GM10266 (cell line): Measurements from ENCODE around the gene PEX5L.
"Not testable (repeated sequence)": the region's sequence is repeated elsewhere in the genome, so short reads cannot be mapped to it uniquely, and the experiment has no call there.

Source experiments
- DNase-seq: peaks from one replicate; pipeline ENCODE4 v3.0.0; 2012; ENCODE audit errors: extremely low spot score
- TF ChIP-seq, protein P1 (sequence below): IDR thresholded peaks from 2 replicates; pipeline ENCODE4 v1.5.1; 2012; ENCODE audit warnings: mild to moderate bottlenecking, low read depth; ENCODE audit not compliant: control insufficient read depth, insufficient read depth; ENCODE audit errors: missing control alignments

PEX5L gene

GRCh38 chr3:180070925-180071324 is 34.2 kb upstream of the PEX5L start:
- no peak for DNase-seq
- TF ChIP-seq, protein P1, sequence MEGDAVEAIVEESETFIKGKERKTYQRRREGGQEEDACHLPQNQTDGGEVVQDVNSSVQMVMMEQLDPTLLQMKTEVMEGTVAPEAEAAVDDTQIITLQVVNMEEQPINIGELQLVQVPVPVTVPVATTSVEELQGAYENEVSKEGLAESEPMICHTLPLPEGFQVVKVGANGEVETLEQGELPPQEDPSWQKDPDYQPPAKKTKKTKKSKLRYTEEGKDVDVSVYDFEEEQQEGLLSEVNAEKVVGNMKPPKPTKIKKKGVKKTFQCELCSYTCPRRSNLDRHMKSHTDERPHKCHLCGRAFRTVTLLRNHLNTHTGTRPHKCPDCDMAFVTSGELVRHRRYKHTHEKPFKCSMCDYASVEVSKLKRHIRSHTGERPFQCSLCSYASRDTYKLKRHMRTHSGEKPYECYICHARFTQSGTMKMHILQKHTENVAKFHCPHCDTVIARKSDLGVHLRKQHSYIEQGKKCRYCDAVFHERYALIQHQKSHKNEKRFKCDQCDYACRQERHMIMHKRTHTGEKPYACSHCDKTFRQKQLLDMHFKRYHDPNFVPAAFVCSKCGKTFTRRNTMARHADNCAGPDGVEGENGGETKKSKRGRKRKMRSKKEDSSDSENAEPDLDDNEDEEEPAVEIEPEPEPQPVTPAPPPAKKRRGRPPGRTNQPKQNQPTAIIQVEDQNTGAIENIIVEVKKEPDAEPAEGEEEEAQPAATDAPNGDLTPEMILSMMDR: no peak

GRCh38 chr3:180068023-180068422 is 31.3 kb upstream of the PEX5L start:
- no peak for DNase-seq
- TF ChIP-seq, protein P1: no peak

DNA sequence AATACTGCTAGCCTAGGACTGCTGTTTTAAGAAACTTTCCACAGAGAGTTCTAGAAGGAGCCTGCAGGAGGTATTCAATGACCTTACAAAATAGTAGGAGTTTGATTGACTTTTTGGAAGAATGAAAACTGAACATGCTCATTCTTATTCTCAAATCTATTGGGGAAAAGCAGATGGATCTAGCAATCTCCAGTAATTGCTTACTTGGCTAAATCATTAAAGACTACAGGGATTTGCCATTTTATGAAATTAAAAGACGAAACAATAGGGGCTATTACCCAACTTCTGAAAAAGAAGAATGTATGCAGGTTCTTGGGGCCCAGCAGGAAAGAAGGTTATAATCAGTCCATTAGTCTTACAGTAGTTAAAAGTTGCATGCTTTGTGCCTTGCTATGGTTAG is 29.9 kb upstream of the PEX5L start:
- TF ChIP-seq, protein P1: no peak
- no peak for DNase-seq

DNA sequence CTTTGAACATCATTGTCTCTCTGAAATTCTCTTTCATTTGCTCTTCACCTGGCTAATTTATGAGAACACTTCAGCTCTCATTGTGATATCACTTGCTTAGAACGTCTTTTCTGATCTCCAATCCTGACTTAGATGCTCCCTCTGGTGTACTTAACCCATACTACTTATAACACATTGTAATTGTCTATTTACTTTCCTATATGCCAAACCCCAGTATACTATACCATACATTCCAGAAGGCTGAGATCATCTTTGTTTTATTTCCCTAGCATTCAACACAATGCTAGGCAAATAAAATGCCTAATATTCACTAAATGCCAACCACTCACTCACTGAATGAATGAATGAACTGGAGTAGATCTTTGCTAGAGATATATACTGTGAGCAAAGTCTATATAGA is 27.0 kb upstream of the PEX5L start:
- DNase-seq: no peak
- TF ChIP-seq, protein P1: no peak

GRCh38 chr3:180062771-180063170 is 26.0 kb upstream of the PEX5L start:
- TF ChIP-seq, protein P1: no peak
- no peak for DNase-seq

- no peak for DNase-seq
- TF ChIP-seq, protein P1: no peak
These were observed 22.6 kb upstream of the PEX5L start for GRCh38 chr3:180059356-180059755.

DNA sequence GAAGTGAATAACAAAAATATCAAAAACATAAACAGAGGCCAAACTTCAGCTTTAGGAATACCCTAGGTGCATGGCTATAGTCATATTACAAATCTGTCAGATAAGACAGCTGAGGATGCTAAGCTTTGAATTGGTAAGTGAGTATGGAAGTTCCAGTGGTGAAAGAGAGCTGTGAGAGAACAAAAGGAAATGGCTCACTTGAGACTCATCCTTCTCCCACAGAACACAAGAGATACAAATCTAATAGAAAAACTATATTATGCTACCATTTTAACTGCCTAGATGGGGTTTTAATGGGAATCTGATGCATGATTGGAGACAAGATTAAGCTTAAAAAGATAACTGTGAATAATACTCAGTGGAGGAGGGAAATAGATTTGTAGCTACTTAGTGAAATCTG is 21.5 kb upstream of the PEX5L start:
- TF ChIP-seq, protein P1: no peak
- DNase-seq: no peak

DNA sequence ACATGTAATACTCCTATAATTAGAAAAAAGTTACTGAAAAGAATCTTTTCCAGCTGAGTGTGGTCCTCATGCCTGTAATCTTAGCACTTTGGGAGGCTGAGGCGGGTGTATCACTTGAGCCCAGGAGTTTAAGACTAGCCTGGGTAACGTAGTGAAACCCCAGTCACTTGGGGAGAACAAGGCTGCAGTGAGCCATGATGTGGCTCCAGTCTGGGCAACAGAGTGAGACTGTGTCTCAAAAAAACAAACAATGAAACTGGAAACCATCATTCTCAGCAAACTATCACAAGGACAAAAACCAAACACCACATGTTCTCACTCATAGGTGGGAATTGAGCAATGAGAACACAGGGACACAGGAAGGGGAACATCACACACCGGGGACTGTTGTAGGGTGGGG is 18.9 kb upstream of the PEX5L start:
- DNase-seq: not testable (repeated sequence)
